H9 (cell line): ENCODE measurements around the gene PGAM1. TPM values are rescaled to one million over a fixed set of nuclear protein-coding genes. Genes with fewer than 3 reads are reported as not detected.

Experiments used
- DNase-seq: peaks from one replicate; pipeline ENCODE4 v3.0.0-alpha.2; 2017
- H2AFZ ChIP-seq: one replicate; pipeline ENCODE4 v1.6.1; 2013; ENCODE audit warnings: mild to moderate bottlenecking, low read length, control low read depth, moderate library complexity
- H2AK5ac ChIP-seq: 2 replicates; pipeline ENCODE4 v1.6.1; 2013; ENCODE audit warnings: low read length, control low read depth, mixed read lengths; ENCODE audit not compliant: insufficient read length
- H2BK120ac ChIP-seq: one replicate; pipeline ENCODE4 v1.6.1; 2013; ENCODE audit warnings: low read depth, mild to moderate bottlenecking, low read length, control low read depth, inconsistent platforms; ENCODE audit not compliant: poor library complexity, severe bottlenecking
- H2BK12ac ChIP-seq: 2 replicates; pipeline ENCODE4 v1.6.1; 2013; ENCODE audit warnings: low read length, control low read depth, mixed read lengths, low read depth; ENCODE audit not compliant: insufficient read length
- H2BK15ac ChIP-seq: 2 replicates; pipeline ENCODE4 v1.6.1; 2013; ENCODE audit warnings: low read depth, low read length, control low read depth
- H2BK20ac ChIP-seq: one replicate; pipeline ENCODE4 v1.6.1; 2013; ENCODE audit warnings: low read depth, mild to moderate bottlenecking, low read length, control low read depth, inconsistent platforms; ENCODE audit not compliant: poor library complexity, severe bottlenecking
- H2BK5ac ChIP-seq: 2 replicates; pipeline ENCODE4 v1.6.1; 2013; ENCODE audit warnings: low read length, control low read depth, mixed read lengths; ENCODE audit not compliant: insufficient read length
- H3K14ac ChIP-seq: 2 replicates; pipeline ENCODE4 v1.6.1; 2013; ENCODE audit warnings: low read length, control low read depth; ENCODE audit not compliant: insufficient read depth
- H3K18ac ChIP-seq: 2 replicates; pipeline ENCODE4 v1.6.1; 2013; ENCODE audit warnings: low read depth, mild to moderate bottlenecking, mixed read lengths, low read length, control low read depth; ENCODE audit not compliant: insufficient read length
- H3K23ac ChIP-seq: 2 replicates; pipeline ENCODE4 v1.6.1; 2013; ENCODE audit warnings: low read length, control low read depth, mixed read lengths, low read depth; ENCODE audit not compliant: insufficient read length
- H3K23me2 ChIP-seq: 2 replicates; pipeline ENCODE4 v1.6.1; 2013; ENCODE audit warnings: low read depth, mild to moderate bottlenecking, mixed read lengths, low read length, control low read depth; ENCODE audit not compliant: insufficient read length, poor library complexity, severe bottlenecking
- H3K27ac ChIP-seq: 2 replicates; pipeline ENCODE4 v1.5.1; 2013; ENCODE audit warnings: low read length, control low read depth, mixed read lengths, low read depth; ENCODE audit not compliant: insufficient read length
- H3K27me3 ChIP-seq: 2 replicates; pipeline ENCODE4 v1.6.1; 2013; ENCODE audit warnings: low read length, control low read depth, inconsistent platforms; ENCODE audit not compliant: insufficient read depth
- H3K4ac ChIP-seq: 2 replicates; pipeline ENCODE4 v1.6.1; 2013; ENCODE audit warnings: low read depth, mild to moderate bottlenecking, control low read depth, inconsistent platforms, low read length, moderate library complexity
- H3K4me1 ChIP-seq: 2 replicates; pipeline ENCODE4 v1.6.1; 2013; ENCODE audit warnings: low read length, control low read depth, inconsistent platforms; ENCODE audit not compliant: insufficient read depth
- H3K4me2 ChIP-seq: 2 replicates; pipeline ENCODE4 v1.6.1; 2013; ENCODE audit warnings: low read length, control low read depth, mixed read lengths; ENCODE audit not compliant: insufficient read length, insufficient read depth
- H3K56ac ChIP-seq: 2 replicates; pipeline ENCODE4 v1.6.1; 2013; ENCODE audit warnings: low read depth, mild to moderate bottlenecking, mixed read lengths, low read length, control low read depth; ENCODE audit not compliant: insufficient read length
- H3K79me1 ChIP-seq: 2 replicates; pipeline ENCODE4 v1.6.1; 2013; ENCODE audit warnings: low read depth, mild to moderate bottlenecking, moderate library complexity, low read length, control low read depth, inconsistent platforms; ENCODE audit not compliant: insufficient read depth, poor library complexity, severe bottlenecking
- H3K79me2 ChIP-seq: 2 replicates; pipeline ENCODE4 v1.6.1; 2013; ENCODE audit warnings: low read length, control low read depth, inconsistent platforms; ENCODE audit not compliant: insufficient read depth
- H3K9ac ChIP-seq: 2 replicates; pipeline ENCODE4 v1.6.1; 2013; ENCODE audit warnings: low read length, control low read depth, mixed read lengths; ENCODE audit not compliant: insufficient read length; ENCODE audit errors: extremely low read depth
- H3K9me3 ChIP-seq: one replicate; pipeline ENCODE4 v1.6.1; 2013; ENCODE audit warnings: low read depth, low read length, inconsistent platforms; ENCODE audit not compliant: control insufficient read depth
- H3T11ph ChIP-seq: one replicate; pipeline ENCODE4 v1.6.1; 2013; ENCODE audit warnings: mild to moderate bottlenecking, low read length, control low read depth, inconsistent platforms
- H4K20me1 ChIP-seq: one replicate; pipeline ENCODE4 v1.6.1; 2013; ENCODE audit not compliant: control insufficient read depth, insufficient read length, insufficient read depth
- H4K5ac ChIP-seq: 2 replicates; pipeline ENCODE4 v1.6.1; 2013; ENCODE audit warnings: low read depth, mild to moderate bottlenecking, mixed read lengths, low read length, control low read depth; ENCODE audit not compliant: insufficient read length
- H4K8ac ChIP-seq: replicated peaks from 2 replicates; pipeline ENCODE4 v1.6.1; 2013; ENCODE audit warnings: low read length, control low read depth, mixed read lengths, low read depth; ENCODE audit not compliant: insufficient read length
- H4K91ac ChIP-seq: 2 replicates; pipeline ENCODE4 v1.6.1; 2013; ENCODE audit warnings: low read depth, mild to moderate bottlenecking, moderate library complexity, mixed read lengths, low read length, control low read depth; ENCODE audit not compliant: insufficient read length
- H3K27ac Mint-ChIP-seq, 3 experiments: 2 replicates in 2 of 3; 3 replicates in 1 of 3; pipeline ENCODE4 v1.8.0; 2020 to 2021; ENCODE audit warnings: mixed read lengths in 3 of 3, mild to moderate bottlenecking in 1 of 3, moderate library complexity in 1 of 3
- H3K27me3 Mint-ChIP-seq: 2 replicates; pipeline ENCODE4 v1.8.0; 2021; ENCODE audit warnings: low read depth, mild to moderate bottlenecking, moderate library complexity, mixed read lengths
- H3K36me3 Mint-ChIP-seq, 3 experiments: 2 replicates in 2 of 3; 3 replicates in 1 of 3; pipeline ENCODE4 v1.8.0; 2020 to 2021; ENCODE audit warnings: low read depth in 3 of 3, mixed read lengths in 3 of 3; ENCODE audit not compliant: insufficient read depth in 1 of 3
- H3K4me1 Mint-ChIP-seq, 2 experiments: 2 replicates each; pipeline ENCODE4 v1.8.0; 2020; ENCODE audit warnings: mixed read lengths in 2 of 2
- H3K4me3 Mint-ChIP-seq, 2 experiments: 2 replicates in 1 of 2; 3 replicates in 1 of 2; pipeline ENCODE4 v1.8.0; 2020 to 2021; ENCODE audit warnings: mild to moderate bottlenecking in 2 of 2, mixed read lengths in 2 of 2, moderate library complexity in 1 of 2
- H3K9me3 Mint-ChIP-seq, 2 experiments: 2 replicates in 1 of 2; 3 replicates in 1 of 2; pipeline ENCODE4 v1.8.0; 2020; ENCODE audit warnings: mild to moderate bottlenecking in 2 of 2, mixed read lengths in 2 of 2, moderate library complexity in 1 of 2
- WGBS: extraction: QIAGEN DNeasy Blood & Tissue Kit; methylation state at CpG from one replicate; pipeline ENCODE4 v1.1.7; 2013; ENCODE audit warnings: missing lambda C conversion rate, low lambda C conversion rate, mixed read lengths; ENCODE audit not compliant: insufficient read length; ENCODE audit errors: extremely low coverage; 5-methylcytosine and 5-hydroxymethylcytosine counted together
- total RNA-seq: library from RNA; stranded (reverse); gene quantifications from 2 replicates; pipeline ENCODE4 v1.2.1, GENCODE V29; 2021
- TF ChIP-seq, protein P1 (sequence below): fragments of 200-600 bp; sonication (generic); conservative IDR thresholded peaks from 3 replicates; pipeline ENCODE4 v1.8.0; 2021; ENCODE audit warnings: antibody characterized with exemption, mild to moderate bottlenecking

The PGAM1 gene
- total RNA-seq, 1 experiment from 2014 or later, result 932 TPM

DNA sequence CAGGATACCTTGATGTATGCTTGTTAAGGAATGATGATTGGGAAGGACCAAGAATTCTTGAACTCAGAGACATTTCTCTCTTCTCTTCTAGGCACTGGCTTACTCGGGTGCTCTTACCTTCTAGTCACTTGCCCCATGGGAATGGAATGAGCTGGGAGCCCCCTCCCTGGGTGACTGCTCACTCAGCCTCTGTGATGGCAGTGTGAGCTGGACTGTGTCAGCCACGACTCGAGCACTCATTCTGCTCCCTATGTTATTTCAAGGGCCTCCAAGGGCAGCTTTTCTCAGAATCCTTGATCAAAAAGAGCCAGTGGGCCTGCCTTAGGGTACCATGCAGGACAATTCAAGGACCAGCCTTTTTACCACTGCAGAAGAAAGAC lies 30.7 kb downstream of the PGAM1 start:
- no peaks in the 10 kb centered on the region for H3K27me3 ChIP-seq
- no peak overlapping the region for H4K91ac ChIP-seq
- H2AFZ ChIP-seq, result no peak overlapping the region
- H2BK12ac ChIP-seq, result no peak overlapping the region
- no peak overlapping the region for H3K23ac ChIP-seq
- no peak overlapping the region for H4K8ac ChIP-seq
- no peaks in the 10 kb centered on the region for H3K9me3 Mint-ChIP-seq
- peak overlapping the region in 2 of 3 experiments; percentile 44 to 79; a peak in 2 of 7 replicates for H3K27ac Mint-ChIP-seq
- no peaks in the 10 kb centered on the region for H3K4me1 ChIP-seq
- no peak overlapping the region for H3K9ac ChIP-seq
- no peak overlapping the region for H2BK15ac ChIP-seq
- H3K23me2 ChIP-seq, result no peaks in the 10 kb centered on the region
- no peaks in the 10 kb centered on the region; the same call in 1 of the 2 replicates for H3K27me3 Mint-ChIP-seq
- no peak overlapping the region for H4K5ac ChIP-seq
- no peaks in the 10 kb centered on the region for H3K79me2 ChIP-seq
- H3K9me3 ChIP-seq, result no peaks in the 10 kb centered on the region
- TF ChIP-seq, protein P1, sequence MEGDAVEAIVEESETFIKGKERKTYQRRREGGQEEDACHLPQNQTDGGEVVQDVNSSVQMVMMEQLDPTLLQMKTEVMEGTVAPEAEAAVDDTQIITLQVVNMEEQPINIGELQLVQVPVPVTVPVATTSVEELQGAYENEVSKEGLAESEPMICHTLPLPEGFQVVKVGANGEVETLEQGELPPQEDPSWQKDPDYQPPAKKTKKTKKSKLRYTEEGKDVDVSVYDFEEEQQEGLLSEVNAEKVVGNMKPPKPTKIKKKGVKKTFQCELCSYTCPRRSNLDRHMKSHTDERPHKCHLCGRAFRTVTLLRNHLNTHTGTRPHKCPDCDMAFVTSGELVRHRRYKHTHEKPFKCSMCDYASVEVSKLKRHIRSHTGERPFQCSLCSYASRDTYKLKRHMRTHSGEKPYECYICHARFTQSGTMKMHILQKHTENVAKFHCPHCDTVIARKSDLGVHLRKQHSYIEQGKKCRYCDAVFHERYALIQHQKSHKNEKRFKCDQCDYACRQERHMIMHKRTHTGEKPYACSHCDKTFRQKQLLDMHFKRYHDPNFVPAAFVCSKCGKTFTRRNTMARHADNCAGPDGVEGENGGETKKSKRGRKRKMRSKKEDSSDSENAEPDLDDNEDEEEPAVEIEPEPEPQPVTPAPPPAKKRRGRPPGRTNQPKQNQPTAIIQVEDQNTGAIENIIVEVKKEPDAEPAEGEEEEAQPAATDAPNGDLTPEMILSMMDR, result no peak
- no peak overlapping the region for H3K56ac ChIP-seq
- no peak overlapping the region for H2BK120ac ChIP-seq
- no peaks in the 10 kb centered on the region for H4K20me1 ChIP-seq
- H3K4me2 ChIP-seq, result no peak overlapping the region
- H2BK20ac ChIP-seq, result no peak overlapping the region
- no peak overlapping the region for H3T11ph ChIP-seq
- H3K79me1 ChIP-seq, result no peaks in the 10 kb centered on the region
- no peak overlapping the region for H3K4me3 Mint-ChIP-seq
- peaks cover 49 to 95% (median 92%) of the 10 kb centered on the region in 3 experiments for H3K36me3 Mint-ChIP-seq
- no peak for DNase-seq
- no peak overlapping the region for H3K4ac ChIP-seq
- no peak overlapping the region for H3K18ac ChIP-seq
- H2AK5ac ChIP-seq, result no peak overlapping the region
- H3K27ac ChIP-seq, result no peak overlapping the region
- no peak overlapping the region for H3K14ac ChIP-seq
- no peak overlapping the region for H2BK5ac ChIP-seq
- no CpG with 5 or more reads among the region's 3 CpGs for WGBS
- H3K4me1 Mint-ChIP-seq, result no peaks in the 10 kb centered on the region
